Panc1 (cell line): ENCODE data around the gene SPSB1. TPM values are rescaled to one million over a fixed set of nuclear protein-coding genes. Genes with fewer than 3 reads are reported as not detected.

Source experiments
- ATAC-seq: fragments of 200-7000 bp; cut with Tn5 transposase; 2 replicates; pipeline ENCODE4 v1.9.1; 2020; ENCODE audit warnings: mild to moderate bottlenecking, moderate library complexity
- BruUV-seq: library from RNA; stranded (reverse); fragments of 400-500 nt; replicated peaks from 2 replicates; lab custom pipeline; 2021; lab: Mats Ljungman, UMichigan
- CTCF ChIA-PET: fragments of 300-600 bp; sonication (Branson Sonifier 250); formaldehyde crosslinking; loops from one replicate; lab custom pipeline; 2022; ENCODE audit warnings: antibody characterized with exemption; lab: Charles Lee
- POLR2A ChIA-PET: fragments of 300-600 bp; sonication (Branson Sonifier 250); formaldehyde crosslinking; loops from one replicate; lab custom pipeline; 2022; ENCODE audit warnings: antibody characterized with exemption; lab: Charles Lee
- DNase-seq: peaks from one replicate; pipeline ENCODE4 v3.0.0-alpha.2; 2010; ENCODE audit warnings: low read depth, low spot score
- H3K27ac ChIP-seq: 2 replicates; pipeline ENCODE4 v1.5.1; 2011; ENCODE audit warnings: mild to moderate bottlenecking, low read length, inconsistent platforms
- H3K27me3 ChIP-seq: fragments of 200-500 bp; sonication (Bioruptor generic); 2 replicates; pipeline ENCODE4 v1.6.0; 2014; ENCODE audit warnings: low read length, inconsistent platforms; ENCODE audit not compliant: control insufficient read depth, insufficient read depth
- H3K36me3 ChIP-seq: fragments of 200-500 bp; sonication (Bioruptor generic); 2 replicates; pipeline ENCODE4 v1.5.1; 2014; ENCODE audit warnings: inconsistent platforms, mild to moderate bottlenecking, low read length, moderate library complexity; ENCODE audit not compliant: control insufficient read depth, insufficient read depth
- H3K4me1 ChIP-seq: 2 replicates; pipeline ENCODE4 v1.5.1; 2011; ENCODE audit warnings: inconsistent platforms, mild to moderate bottlenecking, low read length, moderate library complexity; ENCODE audit not compliant: control insufficient read depth, insufficient read depth
- H3K4me3 ChIP-seq, 2 experiments: 2 replicates each; pipeline ENCODE4 v1.5.1; 2011 to 2012; ENCODE audit warnings: low read depth in 2 of 2, low read length in 2 of 2, mild to moderate bottlenecking in 2 of 2, inconsistent platforms in 1 of 2, moderate library complexity in 1 of 2
- H3K9me3 ChIP-seq: fragments of 200-500 bp; sonication (Bioruptor generic); 2 replicates; pipeline ENCODE4 v1.5.1; 2014; ENCODE audit warnings: low read depth, mild to moderate bottlenecking, inconsistent platforms, low read length, moderate library complexity; ENCODE audit not compliant: control insufficient read depth, insufficient read depth
- POLR2AphosphoS5 ChIP-seq: IDR thresholded peaks from 2 replicates; pipeline ENCODE4 v1.6.1; 2012; ENCODE audit warnings: mild to moderate bottlenecking, low read depth, low read length, moderate library complexity
- SIN3A ChIP-seq: IDR thresholded peaks from 2 replicates; pipeline ENCODE4 v1.6.1; 2012; ENCODE audit warnings: low read depth, mild to moderate bottlenecking, low read length, moderate library complexity, borderline replicate concordance; ENCODE audit not compliant: insufficient read depth
- TCF7L2 ChIP-seq: IDR thresholded peaks from 2 replicates; pipeline ENCODE4 v1.6.1; 2011; ENCODE audit warnings: mild to moderate bottlenecking, low read depth, low read length, inconsistent platforms
- in situ Hi-C: cut with HindIII; loops from 2 replicates; pipeline ENCODE4 v1.10.0; 2016; ENCODE audit warnings: low sequenced_read_pairs, low pct_unique_long_range_greater_than_20kb
- intact Hi-C: fragments of 100-400 bp; cut with micrococcal nuclease; formaldehyde crosslinking; loops from one replicate; pipeline ENCODE4 v1.10.0; 2022; ENCODE audit not compliant: unreplicated experiment
- total RNA-seq: library from RNA; stranded (reverse); gene quantifications from one replicate; pipeline ENCODE4 v1.2.1, GENCODE V29; 2021; ENCODE audit not compliant: unreplicated experiment
- TF ChIP-seq, protein P1 (sequence below), 2 experiments: IDR thresholded peaks; 2 replicates each; pipeline ENCODE4 v1.6.1; 2011 to 2012; ENCODE audit warnings: low read depth in 2 of 2, control low read depth in 1 of 2, low read length in 1 of 2, mild to moderate bottlenecking in 1 of 2, moderate library complexity in 1 of 2; ENCODE audit not compliant: insufficient read depth in 1 of 2
- TF ChIP-seq, protein P2 (sequence below): fragments of 450-650 bp; IDR thresholded peaks from 2 replicates; pipeline ENCODE4 v1.5.1; 2017; ENCODE audit warnings: mild to moderate bottlenecking

The SPSB1 gene
- total RNA-seq, 1 experiment from 2014 or later, result 73.7 TPM

DNA sequence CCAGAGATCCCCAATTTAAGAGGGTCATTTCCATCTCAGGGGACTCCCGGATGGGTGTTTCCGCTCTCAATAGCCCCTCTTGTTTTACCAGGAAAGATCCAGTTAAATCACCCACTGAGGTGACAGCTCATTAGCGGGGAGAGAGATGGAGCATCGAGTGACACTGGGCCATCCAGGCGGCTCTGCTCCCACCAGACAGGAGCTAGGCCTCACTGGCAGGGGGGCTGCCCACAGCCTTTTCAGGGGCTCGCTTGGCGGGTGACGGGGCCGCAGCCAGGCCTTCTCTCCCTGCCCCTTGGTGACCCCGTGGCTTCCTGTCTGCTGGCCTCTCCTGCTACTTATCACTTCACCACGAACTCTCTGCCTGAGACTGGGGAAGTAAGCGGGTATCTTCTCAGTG is 26.7 kb upstream of the SPSB1 start:
- in situ Hi-C loops (no loop called here), intact Hi-C loops (loop anchor here (2.0 to 5.0 kb wide), 2 partner anchors 225 to 306 kb away; no protein-coding TSS in a partner anchor)
- ChIA-PET POLR2A (no interaction called here), CTCF (no interaction called here)
- no TSS peak for BruUV-seq
- Histone ChIP-seq H3K4me3 (no peak overlapping the region), H3K36me3 (no peaks in the 10 kb centered on the region), H3K4me1 (peaks cover 35% of the 10 kb centered on the region), H3K27me3 (no peaks in the 10 kb centered on the region), H3K9me3 (no peaks in the 10 kb centered on the region), H3K27ac (peak overlapping the region; percentile 34; the same call in 1 of the 2 replicates)
- no peak for DNase-seq
- ATAC-seq, result no peak
- no peak for TF ChIP-seq SIN3A
- TF ChIP-seq, protein P1, sequence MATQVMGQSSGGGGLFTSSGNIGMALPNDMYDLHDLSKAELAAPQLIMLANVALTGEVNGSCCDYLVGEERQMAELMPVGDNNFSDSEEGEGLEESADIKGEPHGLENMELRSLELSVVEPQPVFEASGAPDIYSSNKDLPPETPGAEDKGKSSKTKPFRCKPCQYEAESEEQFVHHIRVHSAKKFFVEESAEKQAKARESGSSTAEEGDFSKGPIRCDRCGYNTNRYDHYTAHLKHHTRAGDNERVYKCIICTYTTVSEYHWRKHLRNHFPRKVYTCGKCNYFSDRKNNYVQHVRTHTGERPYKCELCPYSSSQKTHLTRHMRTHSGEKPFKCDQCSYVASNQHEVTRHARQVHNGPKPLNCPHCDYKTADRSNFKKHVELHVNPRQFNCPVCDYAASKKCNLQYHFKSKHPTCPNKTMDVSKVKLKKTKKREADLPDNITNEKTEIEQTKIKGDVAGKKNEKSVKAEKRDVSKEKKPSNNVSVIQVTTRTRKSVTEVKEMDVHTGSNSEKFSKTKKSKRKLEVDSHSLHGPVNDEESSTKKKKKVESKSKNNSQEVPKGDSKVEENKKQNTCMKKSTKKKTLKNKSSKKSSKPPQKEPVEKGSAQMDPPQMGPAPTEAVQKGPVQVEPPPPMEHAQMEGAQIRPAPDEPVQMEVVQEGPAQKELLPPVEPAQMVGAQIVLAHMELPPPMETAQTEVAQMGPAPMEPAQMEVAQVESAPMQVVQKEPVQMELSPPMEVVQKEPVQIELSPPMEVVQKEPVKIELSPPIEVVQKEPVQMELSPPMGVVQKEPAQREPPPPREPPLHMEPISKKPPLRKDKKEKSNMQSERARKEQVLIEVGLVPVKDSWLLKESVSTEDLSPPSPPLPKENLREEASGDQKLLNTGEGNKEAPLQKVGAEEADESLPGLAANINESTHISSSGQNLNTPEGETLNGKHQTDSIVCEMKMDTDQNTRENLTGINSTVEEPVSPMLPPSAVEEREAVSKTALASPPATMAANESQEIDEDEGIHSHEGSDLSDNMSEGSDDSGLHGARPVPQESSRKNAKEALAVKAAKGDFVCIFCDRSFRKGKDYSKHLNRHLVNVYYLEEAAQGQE (IDR thresholded peaks at IDR 0.05; ENCODE audit: insufficient read depth in 1 of 2, low read depth in 2 of 2, low read length in 1 of 2), result no peak
- TF ChIP-seq, protein P2, sequence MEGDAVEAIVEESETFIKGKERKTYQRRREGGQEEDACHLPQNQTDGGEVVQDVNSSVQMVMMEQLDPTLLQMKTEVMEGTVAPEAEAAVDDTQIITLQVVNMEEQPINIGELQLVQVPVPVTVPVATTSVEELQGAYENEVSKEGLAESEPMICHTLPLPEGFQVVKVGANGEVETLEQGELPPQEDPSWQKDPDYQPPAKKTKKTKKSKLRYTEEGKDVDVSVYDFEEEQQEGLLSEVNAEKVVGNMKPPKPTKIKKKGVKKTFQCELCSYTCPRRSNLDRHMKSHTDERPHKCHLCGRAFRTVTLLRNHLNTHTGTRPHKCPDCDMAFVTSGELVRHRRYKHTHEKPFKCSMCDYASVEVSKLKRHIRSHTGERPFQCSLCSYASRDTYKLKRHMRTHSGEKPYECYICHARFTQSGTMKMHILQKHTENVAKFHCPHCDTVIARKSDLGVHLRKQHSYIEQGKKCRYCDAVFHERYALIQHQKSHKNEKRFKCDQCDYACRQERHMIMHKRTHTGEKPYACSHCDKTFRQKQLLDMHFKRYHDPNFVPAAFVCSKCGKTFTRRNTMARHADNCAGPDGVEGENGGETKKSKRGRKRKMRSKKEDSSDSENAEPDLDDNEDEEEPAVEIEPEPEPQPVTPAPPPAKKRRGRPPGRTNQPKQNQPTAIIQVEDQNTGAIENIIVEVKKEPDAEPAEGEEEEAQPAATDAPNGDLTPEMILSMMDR, result no peak
- TF ChIP-seq TCF7L2, result no peak
- TF ChIP-seq POLR2AphosphoS5, result no peak

DNA sequence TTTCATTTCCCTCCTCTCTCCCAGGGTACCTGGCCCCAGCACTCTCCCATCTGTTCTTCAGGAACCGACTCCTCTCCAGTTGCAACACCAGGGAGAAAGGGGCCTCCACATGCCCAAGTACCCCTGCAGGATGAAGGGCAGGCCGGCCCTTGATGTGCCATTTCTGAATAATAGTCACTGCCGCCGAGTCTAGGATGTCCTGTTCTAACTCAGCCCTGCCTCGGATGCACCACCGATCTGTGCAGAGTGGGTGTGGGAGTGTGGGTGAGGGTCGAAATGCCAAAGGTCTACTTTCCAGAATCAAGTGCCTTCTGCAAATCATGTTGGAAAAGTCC is 25.4 kb upstream of the SPSB1 start:
- DNase-seq, result no peak
- ChIA-PET POLR2A (interaction anchor here (0.6 to 0.7 kb wide), 2 partner anchors 17 to 220 kb away, joined by 5 to 10 read pairs; no protein-coding TSS in a partner anchor), CTCF (interaction anchor here (0.6 to 1.5 kb wide), 14 partner anchors 8 to 351 kb away, joined by 3 to 8 read pairs (median 4); no protein-coding TSS in a partner anchor)
- Histone ChIP-seq H3K4me1 (peaks cover 38% of the 10 kb centered on the region), H3K4me3 (no peak overlapping the region), H3K27ac (no peak overlapping the region), H3K27me3 (no peaks in the 10 kb centered on the region), H3K9me3 (no peaks in the 10 kb centered on the region), H3K36me3 (no peaks in the 10 kb centered on the region)
- TF ChIP-seq, protein P2, result peak; percentile 62
- no peak for TF ChIP-seq SIN3A
- no TSS peak for BruUV-seq
- peak; percentile 46 for ATAC-seq
- in situ Hi-C loops (no loop called here), intact Hi-C loops (loop anchor here (2.0 to 5.0 kb wide), 2 partner anchors 223 to 305 kb away; no protein-coding TSS in a partner anchor)
